Adrenal gland (tissue), 5 donors: ENCODE measurements around the gene SPRY2.

Source experiments
- POLR2A ChIP-seq, 2 donors: fragments of 450-650 bp; IDR thresholded peaks; one replicate each; pipeline ENCODE4 v1.6.1; 2017; ENCODE audit warnings: antibody characterized with exemption in 2 of 2, mild to moderate bottlenecking in 2 of 2, moderate library complexity in 1 of 2
- TF ChIP-seq, protein P1 (sequence below), 6 experiments: fragments of 450-650 bp in 4 of 6; fragments of 200-600 bp in 2 of 6; sonication (generic) in 1 of 6; IDR thresholded peaks; 1 replicate in 5 of 6; 2 replicates in 1 of 6; pipeline versions ENCODE4 v1.5.1 to v1.8.0; 2016 to 2021; ENCODE audit warnings: antibody characterized with exemption in 6 of 6, mild to moderate bottlenecking in 2 of 6, moderate library complexity in 1 of 6
- donor health status: DM: no; HTN: no; CAD: no.

GRCh38 chr13:80363890-80364503, 23.1 kb upstream of the SPRY2 start:
- TF ChIP-seq, protein P1, sequence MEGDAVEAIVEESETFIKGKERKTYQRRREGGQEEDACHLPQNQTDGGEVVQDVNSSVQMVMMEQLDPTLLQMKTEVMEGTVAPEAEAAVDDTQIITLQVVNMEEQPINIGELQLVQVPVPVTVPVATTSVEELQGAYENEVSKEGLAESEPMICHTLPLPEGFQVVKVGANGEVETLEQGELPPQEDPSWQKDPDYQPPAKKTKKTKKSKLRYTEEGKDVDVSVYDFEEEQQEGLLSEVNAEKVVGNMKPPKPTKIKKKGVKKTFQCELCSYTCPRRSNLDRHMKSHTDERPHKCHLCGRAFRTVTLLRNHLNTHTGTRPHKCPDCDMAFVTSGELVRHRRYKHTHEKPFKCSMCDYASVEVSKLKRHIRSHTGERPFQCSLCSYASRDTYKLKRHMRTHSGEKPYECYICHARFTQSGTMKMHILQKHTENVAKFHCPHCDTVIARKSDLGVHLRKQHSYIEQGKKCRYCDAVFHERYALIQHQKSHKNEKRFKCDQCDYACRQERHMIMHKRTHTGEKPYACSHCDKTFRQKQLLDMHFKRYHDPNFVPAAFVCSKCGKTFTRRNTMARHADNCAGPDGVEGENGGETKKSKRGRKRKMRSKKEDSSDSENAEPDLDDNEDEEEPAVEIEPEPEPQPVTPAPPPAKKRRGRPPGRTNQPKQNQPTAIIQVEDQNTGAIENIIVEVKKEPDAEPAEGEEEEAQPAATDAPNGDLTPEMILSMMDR (IDR thresholded peaks at IDR 0.05): peak; percentile 57 to 90 (median 72)
- no peak for TF ChIP-seq POLR2A (IDR thresholded peaks at IDR 0.05)
